HepG2 (cell line): ENCODE data around the gene ZNF234. TPM values are rescaled to one million over a fixed set of nuclear protein-coding genes. Genes with fewer than 3 reads are reported as not detected.

Experiments
- ATAC-seq: fragments of 200-7000 bp; cut with Tn5 transposase; 3 replicates; pipeline ENCODE4 v1.9.1; 2020; ENCODE audit warnings: mild to moderate bottlenecking, moderate library complexity
- BruUV-seq: library from RNA; stranded (reverse); fragments of 400-500 nt; replicated peaks from 2 replicates; lab custom pipeline; 2021; lab: Mats Ljungman, UMichigan
- CTCF ChIA-PET: fragments of 300-600 bp; formaldehyde crosslinking; extraction: SDS; loops from one replicate; lab custom pipeline; 2021; ENCODE audit warnings: low total read pairs, inconsistent platforms, low intra/inter-chr PET ratio; lab: Yijun Ruan, JAX
- POLR2A ChIA-PET: fragments of 350-600 bp; sonication (Branson Sonifier 250); formaldehyde crosslinking; loops from one replicate; lab custom pipeline; 2020; ENCODE audit warnings: antibody characterized with exemption, inconsistent platforms; lab: Yijun Ruan, JAX
- DNase-seq: peaks from one replicate; pipeline ENCODE4 v3.0.0-alpha.2; 2015; ENCODE audit warnings: low spot score
- FAIRE-seq: peaks from 3 replicates; lab custom pipeline; 2011; peaks lifted over from hg19 to GRCh38; lab: Jason Lieb, UNC
- H2AFZ ChIP-seq: one replicate; pipeline ENCODE4 v1.6.1; 2011; ENCODE audit warnings: low read length, inconsistent platforms
- H3K27ac ChIP-seq: fragments of 300-600 bp; 3 replicates; pipeline ENCODE4 v1.8.0; 2011; ENCODE audit warnings: mixed run types, mild to moderate bottlenecking, mixed read lengths, low read length, inconsistent platforms; ENCODE audit not compliant: insufficient read depth; ENCODE audit errors: extremely low read length
- H3K27me3 ChIP-seq, 2 experiments: fragments of 200-600 bp in 1 of 2; 2 replicates in 1 of 2; 3 replicates in 1 of 2; pipeline versions ENCODE4 v1.6.0 to v1.8.0; 2011; ENCODE audit warnings: low read length in 2 of 2, mild to moderate bottlenecking in 2 of 2, moderate library complexity in 2 of 2, inconsistent platforms in 1 of 2; ENCODE audit not compliant: insufficient read depth in 2 of 2, control insufficient read depth in 1 of 2
- H3K36me3 ChIP-seq, 2 experiments: fragments of 200-600 bp in 1 of 2; replicated peaks in 1 of 2; 2 replicates in 1 of 2; 3 replicates in 1 of 2; pipeline versions ENCODE4 v1.5.1 to v1.8.0; 2011; ENCODE audit warnings: low read length in 2 of 2, inconsistent platforms in 1 of 2; ENCODE audit not compliant: insufficient read depth in 2 of 2, control insufficient read depth in 1 of 2
- H3K4me1 ChIP-seq: 2 replicates; pipeline ENCODE4 v1.5.1; 2012; ENCODE audit warnings: low read length, inconsistent platforms; ENCODE audit not compliant: insufficient read depth
- H3K4me2 ChIP-seq: 2 replicates; pipeline ENCODE4 v1.6.0; 2011; ENCODE audit warnings: low read depth, low read length, inconsistent platforms
- H3K4me3 ChIP-seq, 3 experiments: fragments of 200-600 bp in 1 of 3; sonication (generic), shearing (Covaris generic) in 1 of 3; replicated peaks in 1 of 3; 2 replicates each; pipeline ENCODE4 v1.5.1; 2011 to 2016; ENCODE audit warnings: low read length in 3 of 3, inconsistent platforms in 2 of 3, low read depth in 2 of 3, mild to moderate bottlenecking in 2 of 3, control low read depth in 1 of 3, mixed read lengths in 1 of 3; ENCODE audit not compliant: insufficient read depth in 1 of 3
- H3K79me2 ChIP-seq: one replicate; pipeline ENCODE4 v1.6.1; 2011; ENCODE audit warnings: low read length, inconsistent platforms; ENCODE audit not compliant: insufficient read depth
- H3K9ac ChIP-seq: 2 replicates; pipeline ENCODE4 v1.6.0; 2011; ENCODE audit warnings: mild to moderate bottlenecking, low read depth, low read length, inconsistent platforms; ENCODE audit not compliant: insufficient read depth
- H3K9me3 ChIP-seq: 2 replicates; pipeline ENCODE4 v1.5.1; 2012; ENCODE audit warnings: mild to moderate bottlenecking, low read length
- H4K20me1 ChIP-seq: 2 replicates; pipeline ENCODE4 v1.6.0; 2011; ENCODE audit warnings: inconsistent platforms, mild to moderate bottlenecking, low read length, moderate library complexity; ENCODE audit not compliant: insufficient read depth
- CHD4 ChIP-seq: fragments of 200-600 bp; sonication (generic); IDR thresholded peaks from 2 replicates; pipeline ENCODE4 v1.7.0; 2017; ENCODE audit warnings: mild to moderate bottlenecking, low read length, borderline replicate concordance
- LCORL ChIP-seq, 2 experiments: fragments of 450-650 bp in 1 of 2; sonication (generic) in 1 of 2; formaldehyde crosslinking in 1 of 2; IDR thresholded peaks; 2 replicates each; pipeline versions ENCODE4 v1.5.0 to v1.6.1; 2017 to 2020; ENCODE audit warnings: antibody characterized with exemption in 1 of 2, missing genetic modification reagents in 1 of 2
- MAFF ChIP-seq: IDR thresholded peaks from 2 replicates; pipeline ENCODE4 v1.6.1; 2011; ENCODE audit warnings: low read depth, low read length, improper control_type of control experiment
- MYPOP ChIP-seq: sonication (generic); formaldehyde crosslinking; IDR thresholded peaks from 2 replicates; pipeline ENCODE4 v1.8.1; 2023; ENCODE audit warnings: mild to moderate bottlenecking, moderate library complexity, missing genetic modification reagents
- SAP130 ChIP-seq: IDR thresholded peaks from 2 replicates; pipeline ENCODE4 v1.6.1; 2016; ENCODE audit warnings: low read depth
- U2AF1 ChIP-seq: fragments of 200-400 bp; formaldehyde crosslinking; optimal IDR thresholded peaks from 2 replicates; pipeline ENCODE3; 2017; ENCODE audit warnings: mild to moderate bottlenecking, low read depth, low read length
- ZMYM3 ChIP-seq: sonication (generic); formaldehyde crosslinking; IDR thresholded peaks from 2 replicates; pipeline ENCODE4 v1.5.1; 2020; ENCODE audit warnings: mild to moderate bottlenecking, missing genetic modification reagents
- ZNF224 ChIP-seq: sonication (generic); formaldehyde crosslinking; IDR thresholded peaks from 2 replicates; pipeline ENCODE4 v1.5.0; 2020; ENCODE audit warnings: mild to moderate bottlenecking, missing genetic modification reagents
- ZNF430 ChIP-seq: sonication (generic); formaldehyde crosslinking; IDR thresholded peaks from 2 replicates; pipeline ENCODE4 v1.9.0; 2021; ENCODE audit warnings: mild to moderate bottlenecking, missing genetic modification reagents
- ZNF713 ChIP-seq: sonication (generic); formaldehyde crosslinking; IDR thresholded peaks from 2 replicates; pipeline ENCODE4 v1.4.0; 2020; ENCODE audit warnings: mild to moderate bottlenecking, missing genetic modification reagents
- WGBS: methylation state at CpG from one replicate; pipeline ENCODE4 v1.1.6; 2017; ENCODE audit warnings: low lambda C conversion rate; 5-methylcytosine and 5-hydroxymethylcytosine counted together
- in situ Hi-C: cut with HindIII; loops from 2 replicates; pipeline ENCODE4 v1.10.0; 2017; ENCODE audit warnings: low pct_unique_long_range_greater_than_20kb; ENCODE audit not compliant: extremely low pct_ligation_motif_present
- intact Hi-C: fragments of 100-400 bp; cut with micrococcal nuclease; formaldehyde crosslinking; loops from one replicate; pipeline ENCODE4 v1.10.0; 2022; ENCODE audit not compliant: unreplicated experiment
- polyA plus RNA-seq, 8 experiments: library from polyadenylated mRNA; depleted of rRNA in 3 of 8; stranded (reverse) in 7 of 8; unstranded in 1 of 8; fragments of >200 nt; fragmentation: Illumina TruSeq in 4 of 8; extraction: Trizol in 4 of 8; gene quantifications; 2 replicates each; pipeline versions ENCODE4 v1.2.1 to v1.2.3, GENCODE V29; 2011 to 2016; ENCODE audit warnings: low read depth in 4 of 8, missing spikeins in 1 of 8, mixed read lengths in 1 of 8; ENCODE audit not compliant: insufficient read depth in 1 of 8
- total RNA-seq, 5 experiments: library from RNA; depleted of rRNA; stranded (reverse); fragments of >200 nt; fragmentation: Illumina TruSeq; extraction: Trizol; gene quantifications; 2 replicates each; pipeline ENCODE4 v1.2.3, GENCODE V29; 2016; ENCODE audit warnings: low read depth in 1 of 5

The ZNF234 gene
- total and polyA plus RNA-seq, 2 of the 13 experiments (the other 11 are each of a cell fraction or from before 2014, with no cell fraction given), result 3.5 to 11.2 TPM

GRCh38 chr19:44142059-44142433, 692 bp downstream of the ZNF234 start:
- FAIRE-seq (no peak), ATAC-seq (peak; percentile 52), DNase-seq (no peak)
- no TSS peak for BruUV-seq
- in situ Hi-C loops (no loop called here), intact Hi-C loops (loop anchor here (5.0 kb wide), 1 partner anchor 140 kb away; the partner anchor contains the start of gene ZNF230)
- peaks cover 8% of the 10 kb centered on the region for H3K79me2 ChIP-seq
- no peak overlapping the region for H3K27ac ChIP-seq
- peak overlapping the region; percentile 7 for H2AFZ ChIP-seq
- CTCF ChIA-PET, result no interaction called here
- whole genome bisulfite sequencing, result 5% methylated on average over 13 of the region's 13 CpGs
- H3K36me3 ChIP-seq, result peaks cover 0 to 12% of the 10 kb centered on the region in 2 experiments; a peak in 1 of 5 replicates
- no peaks in the 10 kb centered on the region for H4K20me1 ChIP-seq
- H3K4me3 ChIP-seq, result peak overlapping the region; percentile 79 to 89 (median 82)
- H3K4me2 ChIP-seq, result peak overlapping the region; percentile 83
- H3K4me1 ChIP-seq, result peaks cover 4% of the 10 kb centered on the region; the same call in 1 of the 2 replicates
- TF ChIP-seq MAFF (no peak), ZNF224 (0 out of 2 replicates have a peak, but pooled peaks have one; percentile 13), U2AF1 (no peak), ZMYM3 (0 out of 2 replicates have a peak, but pooled peaks have one; percentile 4), ZNF430 (CRISPR knock-in tag) (no peak), MYPOP (no peak), SAP130 (CRISPR knock-in tag) (no peak), ZNF713 (no peak), LCORL (IDR thresholded peaks at IDR 0.05) (no peak), LCORL (CRISPR knock-in tag; IDR thresholded peaks at IDR 0.05) (0 out of 2 replicates have a peak, but pooled peaks have one; percentile 15), CHD4 (0 out of 2 replicates have a peak, but pooled peaks have one; percentile 0)
- no peaks in the 10 kb centered on the region for H3K27me3 ChIP-seq
- H3K9me3 ChIP-seq, result no peaks in the 10 kb centered on the region
- POLR2A ChIA-PET, result interaction anchor here (1.0 to 1.2 kb wide), 2 partner anchors 23 to 117 kb away, joined by 3 to 9 read pairs; partner anchors contain the start of gene ZNF226
- H3K9ac ChIP-seq, result peak overlapping the region; percentile 80
